GM21529 (cell line): ENCODE data around the gene CAB39L.

Experiments
- ATAC-seq: cut with Tn5 transposase; IDR thresholded peaks from one replicate; pipeline ENCODE4 v1.9.1; 2021; ENCODE audit not compliant: unreplicated experiment

The CAB39L gene

GRCh38 chr13:49443704-49444523, at the start of gene CAB39L, which contains the start of gene SETDB2:
CAB39L (minus strand) TSS chr13:49444064; CDS start chr13:49382910, 61,154 bp downstream.
SETDB2 (plus strand) TSS chr13:49444274; CDS start chr13:49451894, 7,620 bp downstream.
- peak; percentile 93 for ATAC-seq

GRCh38 chr13:49488563-49488962, 44.7 kb upstream of the CAB39L start:
- ATAC-seq, result no peak

DNA sequence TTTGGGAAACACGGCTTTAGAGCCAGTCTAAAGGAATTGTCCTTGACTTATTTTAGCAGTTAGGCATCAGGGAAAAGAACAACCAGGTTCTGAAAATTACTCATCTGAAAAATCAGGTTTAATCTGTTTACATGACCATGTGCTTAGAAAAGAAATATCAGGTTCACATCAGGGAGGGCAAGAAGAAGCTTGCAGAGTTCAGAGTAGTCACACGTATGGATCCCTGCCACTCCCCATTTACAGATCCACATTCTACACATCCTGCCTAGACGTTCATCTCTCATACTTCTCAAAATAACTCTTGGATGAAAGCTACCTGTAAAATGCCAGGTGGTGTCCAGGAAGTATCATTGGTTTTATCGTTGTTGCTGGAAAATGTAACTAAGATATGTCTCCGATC, 37.9 kb upstream of the CAB39L start:
- no peak for ATAC-seq

DNA sequence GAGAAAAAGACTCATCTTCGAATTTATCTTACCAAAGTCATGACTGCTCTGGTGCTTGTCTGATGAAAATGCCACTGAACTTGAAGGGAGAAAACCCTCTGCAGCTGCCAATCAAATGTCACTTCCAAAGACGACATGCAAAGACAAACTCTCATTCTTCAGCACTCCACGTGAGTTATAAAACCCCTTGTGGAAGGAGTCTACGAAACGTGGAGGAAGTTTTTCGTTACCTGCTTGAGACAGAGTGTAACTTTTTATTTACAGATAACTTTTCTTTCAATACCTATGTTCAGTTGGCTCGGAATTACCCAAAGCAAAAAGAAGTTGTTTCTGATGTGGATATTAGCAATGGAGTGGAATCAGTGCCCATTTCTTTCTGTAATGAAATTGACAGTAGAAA, 32.7 kb upstream of the CAB39L start:
- ATAC-seq, result no peak

- ATAC-seq, result no peak
These were observed 28.3 kb upstream of the CAB39L start for GRCh38 chr13:49472186-49472585.

GRCh38 chr13:49466292-49466838, 22.5 kb upstream of the CAB39L start:
- no peak for ATAC-seq

- ATAC-seq, result no peak
These were observed 20.9 kb upstream of the CAB39L start for GRCh38 chr13:49464621-49465325.

DNA sequence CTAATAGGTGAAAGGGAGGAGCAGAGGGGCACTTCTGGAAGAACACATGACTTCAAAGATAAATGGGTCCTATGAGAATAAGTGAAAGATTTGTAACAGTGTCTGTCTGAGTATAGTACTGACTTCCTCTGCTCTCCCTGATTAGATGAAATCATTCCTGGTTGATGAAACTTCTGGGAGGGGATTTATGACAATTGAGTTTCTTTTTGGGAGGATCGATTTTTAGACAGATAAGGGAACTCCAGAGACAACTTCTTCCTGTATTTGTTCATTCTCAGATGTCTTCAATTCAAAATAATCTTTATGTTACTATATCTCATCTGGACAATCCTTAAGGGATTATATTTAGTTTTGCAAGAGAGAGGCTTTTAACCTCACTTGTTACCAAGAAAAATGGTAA, 20.2 kb upstream of the CAB39L start:
- no peak for ATAC-seq

- no peak for ATAC-seq
These were observed 15.7 kb upstream of the CAB39L start for GRCh38 chr13:49459580-49459979.

DNA sequence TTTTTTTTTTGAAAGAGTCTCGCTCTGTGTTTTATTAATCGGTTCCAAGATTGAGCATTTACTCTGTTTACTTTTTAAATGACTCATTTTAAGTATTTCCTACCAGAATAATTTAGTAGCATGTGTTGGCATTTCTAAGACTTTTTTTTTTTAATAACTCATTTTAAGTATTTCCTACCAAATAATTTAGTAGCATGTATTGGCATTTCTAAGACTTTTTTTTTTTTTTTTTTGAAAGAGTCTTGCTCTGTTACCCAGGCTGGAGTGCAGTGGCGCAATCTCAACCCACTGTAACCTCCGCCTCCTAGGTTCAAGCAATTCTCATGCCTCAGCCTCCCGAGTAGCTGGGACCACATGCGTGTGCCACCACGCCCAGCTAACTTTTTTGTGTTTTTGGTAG, 13.4 kb upstream of the CAB39L start:
- ATAC-seq, result no peak

DNA sequence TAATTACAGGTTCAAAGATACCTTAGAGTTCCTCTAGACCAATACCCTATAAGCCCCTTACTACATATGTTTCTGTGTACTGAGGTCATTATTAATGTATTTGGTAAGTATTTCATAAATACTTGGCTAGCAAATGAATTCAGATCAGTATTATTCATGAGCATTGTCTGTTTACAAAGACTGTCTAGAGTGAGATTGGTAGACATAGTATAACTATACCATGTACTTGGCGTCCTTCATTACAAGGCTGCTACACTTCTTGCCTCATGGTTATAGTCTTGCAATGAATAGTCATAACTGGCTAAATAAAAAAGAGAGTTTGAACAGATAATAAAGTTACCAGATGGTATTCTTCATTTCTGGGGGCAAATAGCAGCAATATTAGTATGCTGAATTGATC, 12.3 kb upstream of the CAB39L start:
- no peak for ATAC-seq

- ATAC-seq, result peak; percentile 25
These were observed 11.1 kb upstream of the CAB39L start for GRCh38 chr13:49455007-49455398.

GRCh38 chr13:49454388-49455006, 10.6 kb upstream of the CAB39L start:
- ATAC-seq, result peak; percentile 95

DNA sequence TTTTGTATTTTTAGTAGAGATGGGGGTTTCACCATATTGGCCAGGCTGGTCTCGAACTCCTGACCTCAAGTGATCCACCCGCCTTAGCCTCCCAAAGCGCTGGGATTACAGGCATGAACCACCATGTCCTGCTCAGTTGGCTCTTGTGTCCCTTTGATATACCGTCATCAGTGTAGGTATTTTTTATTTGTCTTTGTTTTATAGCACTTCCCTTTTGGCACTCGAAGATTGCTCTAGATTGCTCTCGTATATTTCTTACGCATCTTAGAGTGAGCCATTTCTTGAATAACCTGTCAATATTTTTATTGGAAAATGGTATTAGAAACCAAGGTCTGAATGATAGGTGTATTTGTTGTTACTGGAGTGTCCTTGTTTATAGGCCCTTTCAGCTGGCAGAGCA, 9.6 kb upstream of the CAB39L start:
- ATAC-seq, result no peak

GRCh38 chr13:49452725-49453457, 9.0 kb upstream of the CAB39L start:
- no peak for ATAC-seq

- ATAC-seq, result no peak
These were observed 6.4 kb upstream of the CAB39L start for GRCh38 chr13:49450105-49450819.

- ATAC-seq, result no peak
These were observed 4.9 kb upstream of the CAB39L start for GRCh38 chr13:49448753-49449152.

DNA sequence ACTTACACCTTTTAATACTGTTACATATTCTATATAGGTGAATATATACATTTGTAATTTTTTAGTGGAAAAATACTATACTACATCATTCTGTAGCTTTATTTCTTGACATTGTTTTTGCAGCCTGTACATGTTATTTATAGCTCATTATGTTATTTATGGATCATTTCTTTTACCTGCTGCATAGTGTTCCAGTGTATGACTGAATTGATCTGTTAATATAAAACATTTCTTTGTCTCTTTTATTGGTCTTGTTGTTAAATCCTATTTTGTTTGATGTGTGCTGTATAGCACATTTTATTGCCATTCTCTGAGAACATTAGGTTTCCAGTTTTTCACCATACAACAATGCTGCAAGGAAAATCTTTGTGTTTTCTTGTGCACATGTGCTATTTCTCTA, 2.6 kb upstream of the CAB39L start:
- no peak for ATAC-seq

DNA sequence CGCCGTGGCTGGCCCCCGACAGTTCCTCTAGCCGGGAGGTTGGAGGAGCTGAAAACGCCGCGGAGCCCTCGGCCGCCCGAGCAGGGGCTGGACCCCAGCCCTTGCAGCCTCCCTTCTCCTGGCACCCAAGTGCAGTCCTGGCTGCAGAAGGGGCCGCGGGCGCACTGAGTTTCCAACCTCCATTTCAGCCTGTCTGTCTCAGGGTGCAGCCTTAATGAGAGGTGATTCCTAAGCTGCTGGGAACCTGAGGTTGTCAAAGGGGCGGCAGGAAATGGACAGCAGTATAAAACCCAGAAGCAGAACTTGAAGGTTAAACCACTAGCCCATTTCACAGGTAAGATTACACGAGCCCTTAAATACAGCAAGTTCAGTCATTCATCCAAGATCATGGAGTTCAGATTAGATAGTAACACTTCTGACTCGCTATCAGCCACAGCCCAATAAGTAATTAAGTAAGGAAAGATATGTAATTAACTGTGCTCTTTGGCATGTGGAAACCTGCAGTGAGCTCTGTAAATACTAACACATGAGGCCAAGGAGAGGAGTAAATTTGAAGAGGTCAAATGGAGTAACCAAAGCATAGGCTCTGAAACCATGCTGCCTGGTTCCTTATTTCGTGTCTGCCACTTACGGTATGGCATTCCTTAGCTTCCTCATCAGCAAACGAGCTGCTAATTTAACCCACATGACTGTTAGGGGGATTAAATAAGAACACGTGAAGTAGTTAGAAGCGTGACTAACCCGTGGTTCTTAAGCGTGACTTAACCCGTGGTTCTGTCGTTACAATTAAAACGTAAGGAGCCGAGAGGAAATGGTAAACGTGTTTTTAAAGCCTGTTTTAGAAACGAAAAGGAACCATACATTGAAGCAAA, 896 bp upstream of the CAB39L start:
- peak; percentile 13 for ATAC-seq
